Measurements from ENCODE around the gene ST3GAL4. TPM values are rescaled to one million over a fixed set of nuclear protein-coding genes. Genes with fewer than 3 reads are reported as not detected.

ST3GAL4 gene
- total and polyA plus RNA-seq, 10 of the 15 experiments (the other 5 are each of a cell fraction or from before 2014, with no cell fraction given) = 3.8 to 8.1 (median 6.5) TPM; not detected in 2

GRCh38 chr11:126347751-126348668 lies 7.5 kb upstream of the ST3GAL4 start:
- H3K27me3 ChIP-seq (replicated peaks in 1 of 2; ENCODE audit: control insufficient read depth in 2 of 2, insufficient read depth in 2 of 2, low read length in 1 of 2) = no peaks in the 10 kb centered on the region
- SMC1A ChIA-PET (ENCODE audit: uncharacterized antibody, unreplicated experiment) = no interaction called here
- WGBS (ENCODE audit: insufficient coverage, insufficient replicate concordance, low lambda C conversion rate, missing lambda C conversion rate) = 79% methylated on average over 16 of the region's 17 CpGs
- H2AFZ ChIP-seq (ENCODE audit: control insufficient read depth, low read depth, low read length) = no peak overlapping the region
- H3K4me2 ChIP-seq (ENCODE audit: control insufficient read depth, insufficient read depth) = no peak overlapping the region
- CTCF ChIA-PET = no interaction called here
- no TSS peak for BruUV-seq (replicated peaks)
- FAIRE-seq (no peak), ATAC-seq (no peak), DNase-seq (ENCODE audit: low read depth, low spot score) (no peak)
- no peak overlapping the region for H3K4me3 ChIP-seq
- H3K79me2 ChIP-seq (ENCODE audit: control insufficient read depth, insufficient read depth, low read length) = peaks cover 4% of the 10 kb centered on the region
- intact Hi-C loops (cut with micrococcal nuclease; ENCODE audit: unreplicated experiment) (no loop called here), in situ Hi-C loops (cut with MboI) (no loop called here)
- H4K20me1 ChIP-seq (ENCODE audit: control insufficient read depth, insufficient read depth) = no peaks in the 10 kb centered on the region
- H3K36me3 ChIP-seq (ENCODE audit: control insufficient read depth in 2 of 2, insufficient read depth in 2 of 2, low read length in 1 of 2) = peaks cover 20 to 24% of the 10 kb centered on the region in 2 experiments; a peak in 3 of 4 replicates
- RAD21 ChIA-PET (ENCODE audit: unreplicated experiment) = no interaction called here
- H3K9ac ChIP-seq (ENCODE audit: control insufficient read depth, insufficient read depth, low read length) = no peak overlapping the region
- H3K9me3 ChIP-seq (replicated peaks; ENCODE audit: control insufficient read depth, insufficient read depth, low read length) = no peaks in the 10 kb centered on the region
- H3K4me1 ChIP-seq (ENCODE audit: control insufficient read depth, insufficient read depth, low read length) = peaks cover 4% of the 10 kb centered on the region; the same call in 1 of the 2 replicates
- H3K27ac ChIP-seq (ENCODE audit: control insufficient read depth, insufficient read depth) = no peak overlapping the region
- POLR2A ChIA-PET = interaction anchor here (1.2 kb wide), 1 partner anchor 9 kb away, joined by 4 read pairs; no protein-coding TSS in a partner anchor
- no peak for TF ChIP-seq SRF (IDR thresholded peaks at IDR 0.05; ENCODE audit: low read depth in 2 of 2, low read length in 2 of 2)
- TF ChIP-seq MXI1 (IDR thresholded peaks at IDR 0.05; ENCODE audit: low read depth, low read length) = no peak
- TF ChIP-seq ZBTB40 (IDR thresholded peaks at IDR 0.05; ENCODE audit: borderline replicate concordance) = no peak
- no peak for TF ChIP-seq CBFB (IDR thresholded peaks at IDR 0.05; ENCODE audit: low read depth)
- no peak for TF ChIP-seq NR2C1 (IDR thresholded peaks at IDR 0.05)
- TF ChIP-seq E2F4 (IDR thresholded peaks at IDR 0.05; ENCODE audit: low read depth, low read length) = no peak
- no peak for TF ChIP-seq ZNF592 (IDR thresholded peaks at IDR 0.05)
- no peak for TF ChIP-seq SMAD1 (IDR thresholded peaks at IDR 0.05; ENCODE audit: low read depth, partially characterized antibody)

Measured in GM12878 (cell line).